HG03378 (cell line): ENCODE data around the gene BMPR2.
"Not testable (repeated sequence)": the region's sequence is repeated elsewhere in the genome, so short reads cannot be mapped to it uniquely, and the experiment has no call there.

Experiments
- ATAC-seq: cut with Tn5 transposase; IDR thresholded peaks from one replicate; pipeline ENCODE4 v1.9.1; 2021; ENCODE audit warnings: mild to moderate bottlenecking, moderate library complexity; ENCODE audit not compliant: unreplicated experiment

The BMPR2 gene

GRCh38 chr2:202375609-202376408 lies at the start of gene BMPR2:
TSS of gene BMPR2 (plus strand) at chr2:202376327. CDS start at chr2:202377475, 1,148 bp downstream.
- ATAC-seq = peak; percentile 43

- no peak for ATAC-seq
Observed at GRCh38 chr2:202327858-202328257, 48.3 kb upstream of the BMPR2 start.

GRCh38 chr2:202335791-202336467 lies 40.2 kb upstream of the BMPR2 start:
- no peak for ATAC-seq

GRCh38 chr2:202337151-202337550 lies 39.0 kb upstream of the BMPR2 start:
- no peak for ATAC-seq

GRCh38 chr2:202337706-202338346 lies 38.3 kb upstream of the BMPR2 start:
- no peak for ATAC-seq

GRCh38 chr2:202339071-202339870 lies 36.9 kb upstream of the BMPR2 start:
- ATAC-seq = no peak

- no peak for ATAC-seq
Observed at GRCh38 chr2:202344178-202344577, 31.9 kb upstream of the BMPR2 start.

GRCh38 chr2:202346180-202346579 lies 29.9 kb upstream of the BMPR2 start:
- no peak for ATAC-seq

- no peak for ATAC-seq
Observed at GRCh38 chr2:202353430-202353829, 22.7 kb upstream of the BMPR2 start.

GRCh38 chr2:202355993-202356505 lies 20.1 kb upstream of the BMPR2 start:
- no peak for ATAC-seq

- ATAC-seq = not testable (repeated sequence)
Observed at GRCh38 chr2:202358924-202359323, 17.2 kb upstream of the BMPR2 start.

- no peak for ATAC-seq
Observed at GRCh38 chr2:202360646-202361045, 15.5 kb upstream of the BMPR2 start.

- ATAC-seq = no peak
Observed at GRCh38 chr2:202361108-202361507, 15.0 kb upstream of the BMPR2 start.

- ATAC-seq = no peak
Observed at GRCh38 chr2:202373490-202373889, 2.6 kb upstream of the BMPR2 start.

GRCh38 chr2:202374383-202374782 lies 1.7 kb upstream of the BMPR2 start:
- not testable (repeated sequence) for ATAC-seq

GRCh38 chr2:202375033-202375608 lies 1.0 kb upstream of the BMPR2 start:
- no peak for ATAC-seq

- no peak for ATAC-seq
Observed at GRCh38 chr2:202376460-202377206, 506 bp downstream of the BMPR2 start.

GRCh38 chr2:202377207-202377761 lies 1.2 kb downstream of the BMPR2 start:
- no peak for ATAC-seq

- no peak for ATAC-seq
Observed at GRCh38 chr2:202378001-202378400, 1.9 kb downstream of the BMPR2 start.
